ENCODE data around the gene PHLDB3.

GRCh38 chr19:43552198-43552450 lies 47.6 kb upstream of the PHLDB3 start:
- TF ChIP-seq ELF4 (IDR thresholded peaks at IDR 0.05) (no peak), ARNT (IDR thresholded peaks at IDR 0.05) (no peak), FOXM1 (IDR thresholded peaks at IDR 0.05; ENCODE audit: borderline replicate concordance) (no peak), FOXK2 (IDR thresholded peaks at IDR 0.05) (no peak), SUZ12 (IDR thresholded peaks at IDR 0.05) (no peak), NFRKB (IDR thresholded peaks at IDR 0.05) (no peak), PKNOX1 (IDR thresholded peaks at IDR 0.05) (no peak), BHLHE40 (IDR thresholded peaks at IDR 0.05; ENCODE audit: borderline replicate concordance) (no peak), ZNF384 (IDR thresholded peaks at IDR 0.05) (no peak), SP1 (IDR thresholded peaks at IDR 0.05) (no peak), HDGF (IDR thresholded peaks at IDR 0.05; ENCODE audit: borderline replicate concordance) (no peak)
